ENCODE data around the gene HPDL. TPM values are rescaled to one million over a fixed set of nuclear protein-coding genes. Genes with fewer than 3 reads are reported as not detected.
A peak's percentile ranks its signal among the peaks of the same experiment; 100 is the strongest.
"Not testable (repeated sequence)": the region's sequence is repeated elsewhere in the genome, so short reads cannot be mapped to it uniquely, and the experiment has no call there.

The HPDL gene
- total RNA-seq, 1 donor from 2014 or later, result 0.61 TPM

DNA sequence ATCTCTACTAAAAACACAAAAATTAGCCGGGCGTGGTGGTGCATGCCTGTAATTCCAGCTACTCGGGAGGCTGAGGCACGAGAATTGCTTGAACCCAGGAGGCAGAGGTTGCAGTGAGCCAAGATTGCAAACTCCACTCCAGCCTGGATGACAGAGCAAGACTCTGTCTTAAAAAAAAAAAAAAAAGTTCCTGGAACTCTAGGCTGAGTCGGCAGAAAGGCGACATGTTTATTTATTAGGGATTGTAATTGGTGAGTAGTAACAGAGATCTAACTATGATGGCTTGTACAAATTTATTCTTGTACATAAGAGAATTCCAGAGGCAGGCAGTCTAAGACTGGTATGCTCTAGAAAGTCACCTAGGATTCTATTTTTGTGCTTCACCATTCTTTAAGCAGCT, 35.7 kb upstream of the HPDL start:
- H3K27me3 Mint-ChIP-seq (ENCODE audit: low read depth, unreplicated experiment); FAIRE-seq; H3K79me2 ChIP-seq (ENCODE audit: insufficient read depth, low read length); H3K4me3 ChIP-seq (ENCODE audit: insufficient read depth, low read depth, low read length); H3K4me1 ChIP-seq (ENCODE audit: insufficient read depth, low read length); H3K9me3 ChIP-seq (ENCODE audit: insufficient read depth, low read depth, low read length); H3K27ac Mint-ChIP-seq (ENCODE audit: unreplicated experiment); H3K36me3 ChIP-seq (ENCODE audit: insufficient read depth, low read length); H3K36me3 Mint-ChIP-seq (ENCODE audit: low read depth, unreplicated experiment); H3K4me3 Mint-ChIP-seq (ENCODE audit: unreplicated experiment); H2AFZ ChIP-seq (ENCODE audit: low read depth, low read length); H3K27me3 ChIP-seq (ENCODE audit: insufficient read depth, low read length); H3K9ac ChIP-seq (ENCODE audit: low read length); H3K4me1 Mint-ChIP-seq (ENCODE audit: low read depth, unreplicated experiment); H3K4me2 ChIP-seq (ENCODE audit: low read length); H4K20me1 ChIP-seq (ENCODE audit: insufficient read depth, low read length); H3K27ac ChIP-seq (ENCODE audit: low read depth, low read length); DNase-seq (ENCODE audit: low read depth); H3K9me3 Mint-ChIP-seq (ENCODE audit: unreplicated experiment): not testable (repeated sequence)

GRCh38 chr1:45291716-45292115, 35.0 kb upstream of the HPDL start:
- Mint-ChIP-seq H3K9me3 (ENCODE audit: unreplicated experiment) (peaks cover 4% of the 10 kb centered on the region), H3K27me3 (ENCODE audit: low read depth, unreplicated experiment) (peaks cover 2% of the 10 kb centered on the region), H3K27ac (ENCODE audit: unreplicated experiment) (no peak overlapping the region), H3K4me3 (ENCODE audit: unreplicated experiment) (no peak overlapping the region), H3K4me1 (ENCODE audit: low read depth, unreplicated experiment) (no peaks in the 10 kb centered on the region), H3K36me3 (ENCODE audit: low read depth, unreplicated experiment) (peaks cover 4% of the 10 kb centered on the region)
- Histone ChIP-seq H3K9ac (ENCODE audit: low read length) (no peak overlapping the region), H4K20me1 (ENCODE audit: insufficient read depth, low read length) (no peaks in the 10 kb centered on the region), H3K79me2 (ENCODE audit: insufficient read depth, low read length) (no peaks in the 10 kb centered on the region), H3K4me3 (ENCODE audit: insufficient read depth, low read depth, low read length) (no peak overlapping the region), H3K4me2 (ENCODE audit: low read length) (no peak overlapping the region), H3K9me3 (ENCODE audit: insufficient read depth, low read depth, low read length) (no peaks in the 10 kb centered on the region), H3K27me3 (ENCODE audit: insufficient read depth, low read length) (no peaks in the 10 kb centered on the region), H3K36me3 (ENCODE audit: insufficient read depth, low read length) (no peaks in the 10 kb centered on the region), H3K4me1 (ENCODE audit: insufficient read depth, low read length) (no peaks in the 10 kb centered on the region), H2AFZ (ENCODE audit: low read depth, low read length) (no peak overlapping the region), H3K27ac (ENCODE audit: low read depth, low read length) (no peak overlapping the region)
- no peak for FAIRE-seq
- no peak for DNase-seq (ENCODE audit: low read depth)
- TF ChIP-seq, protein P1, sequence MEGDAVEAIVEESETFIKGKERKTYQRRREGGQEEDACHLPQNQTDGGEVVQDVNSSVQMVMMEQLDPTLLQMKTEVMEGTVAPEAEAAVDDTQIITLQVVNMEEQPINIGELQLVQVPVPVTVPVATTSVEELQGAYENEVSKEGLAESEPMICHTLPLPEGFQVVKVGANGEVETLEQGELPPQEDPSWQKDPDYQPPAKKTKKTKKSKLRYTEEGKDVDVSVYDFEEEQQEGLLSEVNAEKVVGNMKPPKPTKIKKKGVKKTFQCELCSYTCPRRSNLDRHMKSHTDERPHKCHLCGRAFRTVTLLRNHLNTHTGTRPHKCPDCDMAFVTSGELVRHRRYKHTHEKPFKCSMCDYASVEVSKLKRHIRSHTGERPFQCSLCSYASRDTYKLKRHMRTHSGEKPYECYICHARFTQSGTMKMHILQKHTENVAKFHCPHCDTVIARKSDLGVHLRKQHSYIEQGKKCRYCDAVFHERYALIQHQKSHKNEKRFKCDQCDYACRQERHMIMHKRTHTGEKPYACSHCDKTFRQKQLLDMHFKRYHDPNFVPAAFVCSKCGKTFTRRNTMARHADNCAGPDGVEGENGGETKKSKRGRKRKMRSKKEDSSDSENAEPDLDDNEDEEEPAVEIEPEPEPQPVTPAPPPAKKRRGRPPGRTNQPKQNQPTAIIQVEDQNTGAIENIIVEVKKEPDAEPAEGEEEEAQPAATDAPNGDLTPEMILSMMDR (IDR thresholded peaks at IDR 0.05; ENCODE audit: insufficient read depth, low read depth, low read length), result no peak
- no peak for TF ChIP-seq EZH2 (IDR thresholded peaks at IDR 0.05; ENCODE audit: insufficient read depth, low read length)

- no peaks in the 10 kb centered on the region for H3K79me2 ChIP-seq (ENCODE audit: insufficient read depth, low read length)
- Mint-ChIP-seq H3K4me1 (ENCODE audit: low read depth, unreplicated experiment) (no peaks in the 10 kb centered on the region), H3K36me3 (ENCODE audit: low read depth, unreplicated experiment) (peaks cover 4% of the 10 kb centered on the region), H3K27me3 (ENCODE audit: low read depth, unreplicated experiment) (peaks cover 8% of the 10 kb centered on the region), H3K9me3 (ENCODE audit: unreplicated experiment) (no peaks in the 10 kb centered on the region), H3K27ac (ENCODE audit: unreplicated experiment) (no peak overlapping the region), H3K4me3 (ENCODE audit: unreplicated experiment) (no peak overlapping the region)
- no peak overlapping the region for H3K4me2 ChIP-seq (ENCODE audit: low read length)
- H3K27ac ChIP-seq (ENCODE audit: low read depth, low read length), result no peak overlapping the region
- H2AFZ ChIP-seq (ENCODE audit: low read depth, low read length), result peak overlapping the region; percentile 26
- no peaks in the 10 kb centered on the region for H4K20me1 ChIP-seq (ENCODE audit: insufficient read depth, low read length)
- no peaks in the 10 kb centered on the region for H3K4me1 ChIP-seq (ENCODE audit: insufficient read depth, low read length)
- no peak overlapping the region for H3K4me3 ChIP-seq (ENCODE audit: insufficient read depth, low read depth, low read length)
- no peaks in the 10 kb centered on the region for H3K36me3 ChIP-seq (ENCODE audit: insufficient read depth, low read length)
- H3K27me3 ChIP-seq (ENCODE audit: insufficient read depth, low read length), result no peaks in the 10 kb centered on the region
- H3K9ac ChIP-seq (ENCODE audit: low read length), result no peak overlapping the region
- no peak for TF ChIP-seq EZH2 (IDR thresholded peaks at IDR 0.05; ENCODE audit: insufficient read depth, low read length)
- TF ChIP-seq, protein P1 (IDR thresholded peaks at IDR 0.05; ENCODE audit: insufficient read depth, low read depth, low read length), result no peak
- DNase-seq (ENCODE audit: low read depth), result no peak
- H3K9me3 ChIP-seq (ENCODE audit: insufficient read depth, low read depth, low read length), result no peaks in the 10 kb centered on the region
- FAIRE-seq, result no peak
These were observed 28.9 kb upstream of the HPDL start for GRCh38 chr1:45297666-45298356.

All from astrocyte (in vitro differentiated cells and primary cell).